ENCODE data around the gene INPP4A. TPM values are rescaled to one million over a fixed set of nuclear protein-coding genes. Genes with fewer than 3 reads are reported as not detected.

INPP4A gene
- total and polyA plus RNA-seq, 2 of the 13 experiments (the other 11 are each of a cell fraction or from before 2014, with no cell fraction given): 10.1 to 10.9 TPM

DNA sequence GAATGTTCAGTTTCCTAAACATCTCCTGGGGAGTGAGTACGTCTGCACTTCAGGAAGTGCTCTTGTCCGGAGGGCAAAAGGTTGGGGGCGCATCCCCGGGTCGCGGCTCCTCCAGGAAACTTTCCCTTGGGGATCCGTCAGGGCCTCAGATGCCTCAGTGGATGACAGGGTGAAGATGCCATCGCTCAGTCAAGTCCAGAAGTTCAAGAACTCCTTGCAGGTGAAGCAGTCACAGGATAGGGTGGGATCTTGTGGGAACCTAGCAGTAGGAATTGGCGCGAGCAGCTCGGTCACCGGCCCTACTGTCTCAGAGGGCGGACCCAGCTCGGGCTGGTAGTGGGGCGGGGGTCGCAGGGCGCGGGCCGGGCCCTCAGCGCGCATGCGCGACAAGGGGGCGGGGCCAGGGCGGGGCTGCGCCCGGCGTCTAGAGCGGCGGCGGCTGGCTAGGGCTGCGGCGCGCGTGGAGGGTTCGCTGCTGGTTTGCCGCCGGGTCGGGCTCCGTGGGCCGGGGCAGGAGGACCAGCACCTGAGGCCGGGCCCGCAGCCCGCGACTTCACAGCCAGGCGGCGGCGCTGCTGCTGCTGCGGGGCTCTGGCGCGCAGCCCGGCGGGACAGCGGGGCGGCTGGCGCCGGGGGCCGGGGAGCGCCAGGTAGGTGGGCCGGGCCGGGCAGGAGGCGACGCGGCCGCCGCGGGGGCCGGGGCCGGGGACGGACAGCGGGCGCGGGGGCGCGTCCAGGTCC is at the start of gene INPP4A (continued):
- TF ChIP-seq, protein P1, sequence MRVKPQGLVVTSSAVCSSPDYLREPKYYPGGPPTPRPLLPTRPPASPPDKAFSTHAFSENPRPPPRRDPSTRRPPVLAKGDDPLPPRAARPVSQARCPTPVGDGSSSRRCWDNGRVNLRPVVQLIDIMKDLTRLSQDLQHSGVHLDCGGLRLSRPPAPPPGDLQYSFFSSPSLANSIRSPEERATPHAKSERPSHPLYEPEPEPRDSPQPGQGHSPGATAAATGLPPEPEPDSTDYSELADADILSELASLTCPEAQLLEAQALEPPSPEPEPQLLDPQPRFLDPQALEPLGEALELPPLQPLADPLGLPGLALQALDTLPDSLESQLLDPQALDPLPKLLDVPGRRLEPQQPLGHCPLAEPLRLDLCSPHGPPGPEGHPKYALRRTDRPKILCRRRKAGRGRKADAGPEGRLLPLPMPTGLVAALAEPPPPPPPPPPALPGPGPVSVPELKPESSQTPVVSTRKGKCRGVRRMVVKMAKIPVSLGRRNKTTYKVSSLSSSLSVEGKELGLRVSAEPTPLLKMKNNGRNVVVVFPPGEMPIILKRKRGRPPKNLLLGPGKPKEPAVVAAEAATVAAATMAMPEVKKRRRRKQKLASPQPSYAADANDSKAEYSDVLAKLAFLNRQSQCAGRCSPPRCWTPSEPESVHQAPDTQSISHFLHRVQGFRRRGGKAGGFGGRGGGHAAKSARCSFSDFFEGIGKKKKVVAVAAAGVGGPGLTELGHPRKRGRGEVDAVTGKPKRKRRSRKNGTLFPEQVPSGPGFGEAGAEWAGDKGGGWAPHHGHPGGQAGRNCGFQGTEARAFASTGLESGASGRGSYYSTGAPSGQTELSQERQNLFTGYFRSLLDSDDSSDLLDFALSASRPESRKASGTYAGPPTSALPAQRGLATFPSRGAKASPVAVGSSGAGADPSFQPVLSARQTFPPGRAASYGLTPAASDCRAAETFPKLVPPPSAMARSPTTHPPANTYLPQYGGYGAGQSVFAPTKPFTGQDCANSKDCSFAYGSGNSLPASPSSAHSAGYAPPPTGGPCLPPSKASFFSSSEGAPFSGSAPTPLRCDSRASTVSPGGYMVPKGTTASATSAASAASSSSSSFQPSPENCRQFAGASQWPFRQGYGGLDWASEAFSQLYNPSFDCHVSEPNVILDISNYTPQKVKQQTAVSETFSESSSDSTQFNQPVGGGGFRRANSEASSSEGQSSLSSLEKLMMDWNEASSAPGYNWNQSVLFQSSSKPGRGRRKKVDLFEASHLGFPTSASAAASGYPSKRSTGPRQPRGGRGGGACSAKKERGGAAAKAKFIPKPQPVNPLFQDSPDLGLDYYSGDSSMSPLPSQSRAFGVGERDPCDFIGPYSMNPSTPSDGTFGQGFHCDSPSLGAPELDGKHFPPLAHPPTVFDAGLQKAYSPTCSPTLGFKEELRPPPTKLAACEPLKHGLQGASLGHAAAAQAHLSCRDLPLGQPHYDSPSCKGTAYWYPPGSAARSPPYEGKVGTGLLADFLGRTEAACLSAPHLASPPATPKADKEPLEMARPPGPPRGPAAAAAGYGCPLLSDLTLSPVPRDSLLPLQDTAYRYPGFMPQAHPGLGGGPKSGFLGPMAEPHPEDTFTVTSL (CRISPR knock-in tag; IDR thresholded peaks at IDR 0.05; ENCODE audit: borderline replicate concordance): 0 out of 2 replicates have a peak, but pooled peaks have one; percentile 16
- no peak; the same call in 1 of the 2 replicates for TF ChIP-seq FOXC1 (CRISPR knock-in tag; IDR thresholded peaks at IDR 0.05; ENCODE audit: borderline replicate concordance)
- TF ChIP-seq, protein P2, sequence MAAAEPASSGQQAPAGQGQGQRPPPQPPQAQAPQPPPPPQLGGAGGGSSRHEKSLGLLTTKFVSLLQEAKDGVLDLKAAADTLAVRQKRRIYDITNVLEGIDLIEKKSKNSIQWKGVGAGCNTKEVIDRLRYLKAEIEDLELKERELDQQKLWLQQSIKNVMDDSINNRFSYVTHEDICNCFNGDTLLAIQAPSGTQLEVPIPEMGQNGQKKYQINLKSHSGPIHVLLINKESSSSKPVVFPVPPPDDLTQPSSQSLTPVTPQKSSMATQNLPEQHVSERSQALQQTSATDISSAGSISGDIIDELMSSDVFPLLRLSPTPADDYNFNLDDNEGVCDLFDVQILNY (CRISPR knock-in tag; conservative IDR thresholded peaks at IDR 0.05): no peak
- no peak for TF ChIP-seq ZNF737 (CRISPR knock-in tag; IDR thresholded peaks at IDR 0.05; ENCODE audit: borderline replicate concordance)
- no peak for TF ChIP-seq NR1H2 (CRISPR knock-in tag; IDR thresholded peaks at IDR 0.05; ENCODE audit: borderline replicate concordance, low read depth)
- no peak; the same call in 1 of the 2 replicates for TF ChIP-seq DR1 (CRISPR knock-in tag; IDR thresholded peaks at IDR 0.05)
- TF ChIP-seq PITX1 (CRISPR knock-in tag; IDR thresholded peaks at IDR 0.05): no peak
- TF ChIP-seq, protein P3, sequence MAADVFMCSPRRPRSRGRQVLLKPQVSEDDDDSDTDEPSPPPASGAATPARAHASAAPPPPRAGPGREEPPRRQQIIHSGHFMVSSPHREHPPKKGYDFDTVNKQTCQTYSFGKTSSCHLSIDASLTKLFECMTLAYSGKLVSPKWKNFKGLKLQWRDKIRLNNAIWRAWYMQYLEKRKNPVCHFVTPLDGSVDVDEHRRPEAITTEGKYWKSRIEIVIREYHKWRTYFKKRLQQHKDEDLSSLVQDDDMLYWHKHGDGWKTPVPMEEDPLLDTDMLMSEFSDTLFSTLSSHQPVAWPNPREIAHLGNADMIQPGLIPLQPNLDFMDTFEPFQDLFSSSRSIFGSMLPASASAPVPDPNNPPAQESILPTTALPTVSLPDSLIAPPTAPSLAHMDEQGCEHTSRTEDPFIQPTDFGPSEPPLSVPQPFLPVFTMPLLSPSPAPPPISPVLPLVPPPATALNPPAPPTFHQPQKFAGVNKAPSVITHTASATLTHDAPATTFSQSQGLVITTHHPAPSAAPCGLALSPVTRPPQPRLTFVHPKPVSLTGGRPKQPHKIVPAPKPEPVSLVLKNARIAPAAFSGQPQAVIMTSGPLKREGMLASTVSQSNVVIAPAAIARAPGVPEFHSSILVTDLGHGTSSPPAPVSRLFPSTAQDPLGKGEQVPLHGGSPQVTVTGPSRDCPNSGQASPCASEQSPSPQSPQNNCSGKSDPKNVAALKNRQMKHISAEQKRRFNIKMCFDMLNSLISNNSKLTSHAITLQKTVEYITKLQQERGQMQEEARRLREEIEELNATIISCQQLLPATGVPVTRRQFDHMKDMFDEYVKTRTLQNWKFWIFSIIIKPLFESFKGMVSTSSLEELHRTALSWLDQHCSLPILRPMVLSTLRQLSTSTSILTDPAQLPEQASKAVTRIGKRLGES (CRISPR knock-in tag; IDR thresholded peaks at IDR 0.05; ENCODE audit: borderline replicate concordance): no peak
- peak; percentile 80; the same call in 1 of the 2 replicates for TF ChIP-seq ZNF501 (CRISPR knock-in tag; IDR thresholded peaks at IDR 0.05)
- TF ChIP-seq HNRNPUL1 (IDR thresholded peaks at IDR 0.05; ENCODE audit: low read depth, low read length): no peak
- TF ChIP-seq, protein P4, sequence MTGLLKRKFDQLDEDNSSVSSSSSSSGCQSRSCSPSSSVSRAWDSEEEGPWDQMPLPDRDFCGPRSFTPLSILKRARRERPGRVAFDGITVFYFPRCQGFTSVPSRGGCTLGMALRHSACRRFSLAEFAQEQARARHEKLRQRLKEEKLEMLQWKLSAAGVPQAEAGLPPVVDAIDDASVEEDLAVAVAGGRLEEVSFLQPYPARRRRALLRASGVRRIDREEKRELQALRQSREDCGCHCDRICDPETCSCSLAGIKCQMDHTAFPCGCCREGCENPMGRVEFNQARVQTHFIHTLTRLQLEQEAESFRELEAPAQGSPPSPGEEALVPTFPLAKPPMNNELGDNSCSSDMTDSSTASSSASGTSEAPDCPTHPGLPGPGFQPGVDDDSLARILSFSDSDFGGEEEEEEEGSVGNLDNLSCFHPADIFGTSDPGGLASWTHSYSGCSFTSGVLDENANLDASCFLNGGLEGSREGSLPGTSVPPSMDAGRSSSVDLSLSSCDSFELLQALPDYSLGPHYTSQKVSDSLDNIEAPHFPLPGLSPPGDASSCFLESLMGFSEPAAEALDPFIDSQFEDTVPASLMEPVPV (CRISPR knock-in tag; IDR thresholded peaks at IDR 0.05): no peak
- TF ChIP-seq MAZ (IDR thresholded peaks at IDR 0.05; ENCODE audit: borderline replicate concordance, low read depth, low read length): no peak
- TF ChIP-seq MAZ (CRISPR knock-in tag; IDR thresholded peaks at IDR 0.05; ENCODE audit: low read depth): peak; percentile 95
- TF ChIP-seq JUND (CRISPR knock-in tag; IDR thresholded peaks at IDR 0.05): no peak
- no peak for TF ChIP-seq NFE2L1 (CRISPR knock-in tag; IDR thresholded peaks at IDR 0.05; ENCODE audit: borderline replicate concordance)
- no peak for TF ChIP-seq GATA4 (IDR thresholded peaks at IDR 0.05; ENCODE audit: borderline replicate concordance, low read depth)
- TF ChIP-seq TAF1 (CRISPR knock-in tag; IDR thresholded peaks at IDR 0.05): peak; percentile 50; the same call in 1 of the 2 replicates
- no peak for TF ChIP-seq MZF1 (CRISPR knock-in tag; IDR thresholded peaks at IDR 0.05; ENCODE audit: borderline replicate concordance)
